K562 (cell line): ENCODE results near the gene ZBTB22. TPM values are rescaled to one million over a fixed set of nuclear protein-coding genes. Genes with fewer than 3 reads are reported as not detected.

Experiments used
- ATF4 ChIP-seq: fragments of 450-650 bp; formaldehyde crosslinking; IDR thresholded peaks from 2 replicates; pipeline ENCODE4 v1.4.0; 2022; ENCODE audit warnings: mild to moderate bottlenecking, moderate library complexity
- CBFB ChIP-seq: sonication (generic); formaldehyde crosslinking; IDR thresholded peaks from 2 replicates; pipeline ENCODE4 v1.4.0; 2020; ENCODE audit warnings: mild to moderate bottlenecking, missing genetic modification reagents
- EP400 ChIP-seq: fragments of 450-650 bp; IDR thresholded peaks from 2 replicates; pipeline ENCODE4 v1.6.1; 2017; ENCODE audit warnings: antibody characterized with exemption, mild to moderate bottlenecking, moderate library complexity
- GTF2A2 ChIP-seq: IDR thresholded peaks from 2 replicates; pipeline ENCODE4 v1.6.1; 2016; ENCODE audit warnings: mild to moderate bottlenecking, missing genetic modification characterization, missing compliant biosample characterization
- MEIS2 ChIP-seq: fragments of 450-650 bp; IDR thresholded peaks from 2 replicates; pipeline ENCODE4 v1.6.1; 2014; ENCODE audit warnings: mild to moderate bottlenecking; ENCODE audit not compliant: partially characterized antibody
- MNT ChIP-seq, 2 experiments: fragments of 450-650 bp; conservative IDR thresholded peaks; 2 replicates each; pipeline ENCODE4 v1.6.1; 2017; ENCODE audit warnings: mild to moderate bottlenecking in 2 of 2, moderate library complexity in 2 of 2
- MYC ChIP-seq, 2 experiments: fragments of 250-450 bp in 1 of 2; sonication (Bioruptor Pico) in 1 of 2; IDR thresholded peaks; 2 replicates each; pipeline versions ENCODE4 v1.5.1 to v1.6.1; 2012 to 2021; ENCODE audit warnings: low read depth in 2 of 2, borderline replicate concordance in 1 of 2, improper control_type of control experiment in 1 of 2, low read length in 1 of 2, mild to moderate bottlenecking in 1 of 2, moderate library complexity in 1 of 2
- NFE2L1 ChIP-seq: fragments of 450-650 bp; IDR thresholded peaks from 2 replicates; pipeline ENCODE4 v1.6.1; 2016; ENCODE audit warnings: missing genetic modification characterization, low read depth, mild to moderate bottlenecking, missing compliant biosample characterization, moderate library complexity, borderline replicate concordance
- NFRKB ChIP-seq: fragments of 450-650 bp; IDR thresholded peaks from 2 replicates; pipeline ENCODE4 v1.6.1; 2016; ENCODE audit warnings: low read depth
- PKNOX1 ChIP-seq: fragments of 450-650 bp; IDR thresholded peaks from 2 replicates; pipeline ENCODE4 v1.6.1; 2016
- RAD21 ChIP-seq, 2 experiments: fragments of 250-450 bp in 1 of 2; fragments of 450-650 bp in 1 of 2; sonication (Bioruptor Pico) in 1 of 2; formaldehyde crosslinking in 1 of 2; IDR thresholded peaks in 1 of 2; conservative IDR thresholded peaks in 1 of 2; 2 replicates each; pipeline versions ENCODE4 v1.4.0 to v1.8.0; 2020 to 2022; ENCODE audit warnings: mild to moderate bottlenecking in 2 of 2, moderate library complexity in 1 of 2
- RBM39 ChIP-seq: fragments of 200-400 bp; formaldehyde crosslinking; optimal IDR thresholded peaks from 2 replicates; pipeline ENCODE3; 2018; ENCODE audit warnings: low read depth, low read length
- STAT5A ChIP-seq: IDR thresholded peaks from 2 replicates; pipeline ENCODE4 v1.6.1; 2012; ENCODE audit warnings: low read length, inconsistent platforms, borderline replicate concordance
- TAF15 ChIP-seq: fragments of 200-400 bp; formaldehyde crosslinking; IDR thresholded peaks from 2 replicates; pipeline ENCODE4 v1.6.1; 2017; ENCODE audit warnings: mild to moderate bottlenecking, low read depth, low read length, moderate library complexity
- TBL1XR1 ChIP-seq, 2 experiments: IDR thresholded peaks; 2 replicates each; pipeline ENCODE4 v1.6.1; 2012; ENCODE audit warnings: improper control_type of control experiment in 2 of 2, low read length in 2 of 2, mild to moderate bottlenecking in 1 of 2
- TRIM28 ChIP-seq: fragments of 450-650 bp; IDR thresholded peaks from 2 replicates; pipeline ENCODE4 v1.6.1; 2017
- USF1 ChIP-seq: sonication (generic); formaldehyde crosslinking; IDR thresholded peaks from 2 replicates; pipeline ENCODE4 v1.9.0; 2022; ENCODE audit warnings: mild to moderate bottlenecking, missing genetic modification reagents
- ZNF41 ChIP-seq: fragments of 250-450 bp; sonication (Bioruptor Pico); conservative IDR thresholded peaks from 2 replicates; pipeline ENCODE4 v1.4.0; 2020; ENCODE audit warnings: mild to moderate bottlenecking
- polyA plus RNA-seq, 8 experiments: library from polyadenylated mRNA; depleted of rRNA in 4 of 8; stranded (reverse) in 5 of 8; unstranded in 3 of 8; fragments of >200 nt; fragmentation: Nextera tagmentation in 2 of 8; fragmentation: Illumina TruSeq in 1 of 8; extraction: Ambion mirVana in 2 of 8; extraction: Trizol in 1 of 8; gene quantifications; 2 replicates each; pipeline versions ENCODE4 v1.2.1 to v1.2.3, GENCODE V29; 2011 to 2014; ENCODE audit warnings: inconsistent platforms in 1 of 8, missing spikeins in 1 of 8
- total RNA-seq, 7 experiments: library from RNA; depleted of rRNA in 6 of 7; stranded (reverse); fragments of >200 nt in 6 of 7; fragmentation: Illumina TruSeq in 2 of 7; extraction: Trizol in 2 of 7; gene quantifications; 2 replicates each; pipeline versions ENCODE4 v1.2.1 to v1.2.3, GENCODE V29; 2011 to 2021; ENCODE audit warnings: low replicate concordance in 1 of 7
- TF ChIP-seq, protein P1 (sequence below): fragments of 200-400 bp; formaldehyde crosslinking; IDR thresholded peaks from 2 replicates; pipeline ENCODE4 v1.6.1; 2017; ENCODE audit warnings: mild to moderate bottlenecking, low read depth, low read length, moderate library complexity

ZBTB22 gene
- total and polyA plus RNA-seq, 9 of the 15 experiments (the other 6 are each of a cell fraction or from before 2014, with no cell fraction given) = 0.21 to 11.9 (median 7.1) TPM

DNA sequence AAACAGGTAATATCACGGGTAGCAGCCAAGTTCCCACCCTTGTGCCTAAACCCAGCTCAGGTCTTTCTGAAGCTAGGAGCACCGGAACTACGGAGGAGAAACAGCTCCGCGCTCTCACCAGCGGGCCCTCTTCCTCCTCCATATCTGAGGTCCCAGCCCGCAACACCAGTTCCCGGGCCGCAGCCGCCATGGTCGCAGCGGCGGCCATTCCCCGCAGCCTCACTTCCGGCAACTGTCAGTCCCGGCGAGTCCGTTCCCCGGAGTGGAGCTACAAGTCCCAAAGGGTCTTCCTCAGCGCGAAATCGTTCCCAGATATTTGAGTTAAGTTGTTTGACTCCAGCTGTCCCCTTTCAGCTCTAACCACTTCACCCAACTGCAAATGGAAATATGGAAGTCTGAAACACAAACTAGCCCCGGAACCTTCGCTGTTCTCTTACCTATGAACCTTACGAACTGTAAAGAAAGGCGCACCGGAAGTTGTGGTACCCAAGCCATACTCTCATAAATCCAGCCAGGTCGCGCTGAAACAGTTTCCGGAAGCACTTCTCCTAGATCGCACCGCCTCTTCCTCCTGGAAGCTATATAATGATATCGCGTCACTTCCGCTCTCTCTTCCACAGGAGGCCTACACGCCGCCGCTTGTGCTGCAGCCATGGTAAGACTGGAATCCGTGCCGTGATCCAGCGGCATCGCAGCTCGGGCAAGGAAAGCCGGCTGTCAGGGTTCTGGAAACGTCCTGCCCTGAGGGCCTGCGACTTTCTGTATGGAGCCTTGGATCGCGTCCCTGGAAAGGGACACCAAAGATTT lies 45.9 kb downstream of the ZBTB22 start, which contains the start of the genes RPS18 and VPS52 (continued):
- TF ChIP-seq ATF4 (peak; percentile 56; the same call in 1 of the 2 replicates), MYC (IDR thresholded peaks at IDR 0.05; ENCODE audit: low read depth, low read length) (peak; percentile 100), MYC (CRISPR knock-in tag; IDR thresholded peaks at IDR 0.05; ENCODE audit: borderline replicate concordance, low read depth) (peak; percentile 96; the same call in 1 of the 2 replicates), TBL1XR1 (IDR thresholded peaks at IDR 0.05; ENCODE audit: low read length in 2 of 2) (peak; percentile 69 to 74; a peak in 2 of 4 replicates), TRIM28 (peak; percentile 36; the same call in 1 of the 2 replicates), CBFB (peak; percentile 57; the same call in 1 of the 2 replicates), STAT5A (peak; percentile 5; the same call in 1 of the 2 replicates), MEIS2 (peak; percentile 97), EP400 (peak; percentile 100), MNT (conservative IDR thresholded peaks at IDR 0.05) (peak; percentile 90 to 93), USF1 (no peak), GTF2A2 (peak; percentile 94), TAF15 (0 out of 2 replicates have a peak, but pooled peaks have one; percentile 78), NFRKB (peak; percentile 100), NFE2L1 (no peak), PKNOX1 (peak; percentile 95), RAD21 (CRISPR knock-in tag; conservative IDR thresholded peaks at IDR 0.05 in 1 of 2, IDR thresholded peaks at IDR 0.05 in 1 of 2) (peak in 1 of 2 experiments; percentile 16; a peak in 1 of 4 replicates), RBM39 (peak; percentile 96), ZNF41 (CRISPR knock-in tag) (0 out of 2 replicates have a peak, but pooled peaks have one; percentile 11)
- TF ChIP-seq, protein P1, sequence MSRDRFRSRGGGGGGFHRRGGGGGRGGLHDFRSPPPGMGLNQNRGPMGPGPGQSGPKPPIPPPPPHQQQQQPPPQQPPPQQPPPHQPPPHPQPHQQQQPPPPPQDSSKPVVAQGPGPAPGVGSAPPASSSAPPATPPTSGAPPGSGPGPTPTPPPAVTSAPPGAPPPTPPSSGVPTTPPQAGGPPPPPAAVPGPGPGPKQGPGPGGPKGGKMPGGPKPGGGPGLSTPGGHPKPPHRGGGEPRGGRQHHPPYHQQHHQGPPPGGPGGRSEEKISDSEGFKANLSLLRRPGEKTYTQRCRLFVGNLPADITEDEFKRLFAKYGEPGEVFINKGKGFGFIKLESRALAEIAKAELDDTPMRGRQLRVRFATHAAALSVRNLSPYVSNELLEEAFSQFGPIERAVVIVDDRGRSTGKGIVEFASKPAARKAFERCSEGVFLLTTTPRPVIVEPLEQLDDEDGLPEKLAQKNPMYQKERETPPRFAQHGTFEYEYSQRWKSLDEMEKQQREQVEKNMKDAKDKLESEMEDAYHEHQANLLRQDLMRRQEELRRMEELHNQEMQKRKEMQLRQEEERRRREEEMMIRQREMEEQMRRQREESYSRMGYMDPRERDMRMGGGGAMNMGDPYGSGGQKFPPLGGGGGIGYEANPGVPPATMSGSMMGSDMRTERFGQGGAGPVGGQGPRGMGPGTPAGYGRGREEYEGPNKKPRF = no peak
